GM19099 (cell line): ENCODE data around the gene ENPP5.

Experiments
- POLR2A ChIP-seq: IDR thresholded peaks from 3 replicates; pipeline ENCODE4 v1.6.1; 2011; ENCODE audit warnings: low read depth; ENCODE audit not compliant: insufficient read length; ENCODE audit errors: extremely low read depth

ENPP5 gene, protein sequence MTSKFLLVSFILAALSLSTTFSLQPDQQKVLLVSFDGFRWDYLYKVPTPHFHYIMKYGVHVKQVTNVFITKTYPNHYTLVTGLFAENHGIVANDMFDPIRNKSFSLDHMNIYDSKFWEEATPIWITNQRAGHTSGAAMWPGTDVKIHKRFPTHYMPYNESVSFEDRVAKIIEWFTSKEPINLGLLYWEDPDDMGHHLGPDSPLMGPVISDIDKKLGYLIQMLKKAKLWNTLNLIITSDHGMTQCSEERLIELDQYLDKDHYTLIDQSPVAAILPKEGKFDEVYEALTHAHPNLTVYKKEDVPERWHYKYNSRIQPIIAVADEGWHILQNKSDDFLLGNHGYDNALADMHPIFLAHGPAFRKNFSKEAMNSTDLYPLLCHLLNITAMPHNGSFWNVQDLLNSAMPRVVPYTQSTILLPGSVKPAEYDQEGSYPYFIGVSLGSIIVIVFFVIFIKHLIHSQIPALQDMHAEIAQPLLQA

DNA sequence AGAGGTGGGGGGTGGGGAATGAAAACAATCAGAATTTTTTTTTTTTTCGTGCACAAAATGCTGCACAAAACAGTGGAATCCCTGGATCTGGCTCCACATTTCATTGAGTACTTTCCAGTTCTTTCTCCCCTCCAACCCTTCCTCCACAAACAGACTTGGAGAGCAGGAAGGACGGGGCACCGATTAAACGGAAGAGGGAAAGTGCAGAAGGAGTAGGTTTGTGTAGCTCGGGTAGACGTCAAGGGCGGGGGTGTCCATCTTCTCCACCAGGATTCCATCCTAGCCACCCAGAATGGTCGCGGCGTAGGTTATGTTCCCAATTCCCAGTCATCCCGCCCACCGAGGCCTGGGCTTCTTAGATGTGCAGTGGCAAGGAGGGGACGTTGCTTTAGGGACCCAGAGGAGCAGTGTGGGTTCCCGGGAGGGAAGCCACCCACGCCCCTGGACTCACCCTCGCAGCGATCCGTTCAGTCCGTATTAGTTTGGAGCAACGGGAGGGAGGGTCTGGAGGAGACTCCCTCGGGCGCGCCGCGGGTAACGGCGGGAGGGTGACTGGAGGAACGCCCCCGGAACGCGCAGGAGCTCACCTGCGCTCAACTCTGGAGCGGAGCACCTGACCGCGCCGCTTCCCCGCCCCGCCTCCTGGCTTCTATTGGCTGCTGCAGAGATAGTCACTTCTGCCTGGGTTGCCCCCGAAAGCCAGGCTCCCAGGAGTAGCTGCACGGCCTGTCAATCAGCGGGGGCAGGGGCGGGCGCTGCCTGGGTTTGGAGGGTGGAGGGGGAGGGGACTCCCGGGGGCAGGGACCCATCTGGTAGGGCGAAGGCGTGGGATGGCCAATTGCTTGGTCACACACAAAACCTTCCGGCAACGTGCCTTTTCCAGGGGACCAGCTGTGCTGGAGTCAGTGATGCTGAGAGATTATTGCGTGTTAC, at the start of gene ENPP5:
Gene ENPP5 (minus strand): TSS at position 624 of the 933 bp plus-strand sequence. CDS start 2,718 bp downstream, outside the sequence.
- peak; percentile 28 for TF ChIP-seq POLR2A

DNA sequence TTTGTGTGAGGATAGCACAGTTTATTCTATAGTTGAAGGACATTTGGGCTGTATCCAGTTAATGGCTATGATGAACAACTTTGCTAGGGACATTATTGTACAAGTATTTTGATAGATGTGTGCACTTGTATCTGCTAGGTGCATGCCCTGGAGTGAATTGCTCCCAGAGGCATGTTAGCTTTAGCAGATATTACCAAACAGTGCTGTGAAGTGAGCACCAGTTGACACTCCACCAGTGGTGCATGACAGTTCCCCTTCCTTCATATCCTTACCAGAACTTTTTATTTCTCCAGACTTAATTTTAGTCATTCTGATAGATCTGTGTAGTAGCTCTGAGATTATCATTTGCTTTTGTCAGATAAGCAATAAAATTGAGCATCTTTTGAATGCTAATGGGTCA, 48.9 kb upstream of the ENPP5 start:
- no peak for TF ChIP-seq POLR2A

DNA sequence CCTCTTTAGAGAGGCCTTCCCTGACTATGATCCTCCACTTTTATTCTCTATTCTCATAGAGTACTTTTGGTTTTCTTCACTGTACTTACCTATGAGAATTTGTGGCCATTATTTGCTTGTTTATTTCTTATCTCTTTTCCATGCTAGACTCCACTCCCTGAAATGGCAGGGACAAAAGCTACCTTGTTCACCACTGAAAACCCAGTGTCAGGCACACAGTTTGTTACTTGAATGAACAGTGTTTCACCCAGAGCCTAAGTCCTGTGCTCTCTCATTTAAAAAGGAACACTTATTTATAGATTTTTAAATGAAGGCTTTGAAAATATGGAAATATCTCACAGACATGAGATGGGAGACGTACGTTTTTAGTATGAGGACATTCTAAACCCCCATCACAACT, 47.7 kb upstream of the ENPP5 start:
- TF ChIP-seq POLR2A = no peak

DNA sequence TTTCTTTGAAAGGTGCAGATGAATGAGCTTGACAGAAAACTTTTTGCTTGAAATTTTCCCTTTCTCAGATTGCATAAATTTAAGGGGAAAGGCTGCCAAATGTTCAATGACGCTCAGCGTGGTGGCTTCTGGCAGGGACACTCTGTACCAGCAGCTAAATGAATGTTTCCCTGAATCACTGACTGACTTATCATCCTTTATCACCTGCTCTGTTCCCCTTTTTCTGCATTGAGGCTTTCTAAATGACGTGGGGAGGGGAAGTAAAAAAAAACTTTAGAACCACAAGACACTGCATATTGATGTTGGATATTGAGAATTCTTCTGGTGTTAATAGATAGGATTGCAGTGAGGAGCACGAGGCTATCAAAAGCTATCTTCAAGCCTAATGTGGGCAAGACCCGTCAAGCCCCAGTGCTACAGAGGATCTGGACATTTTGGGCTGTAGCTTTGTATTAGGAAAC, 46.9 kb upstream of the ENPP5 start:
- no peak for TF ChIP-seq POLR2A

DNA sequence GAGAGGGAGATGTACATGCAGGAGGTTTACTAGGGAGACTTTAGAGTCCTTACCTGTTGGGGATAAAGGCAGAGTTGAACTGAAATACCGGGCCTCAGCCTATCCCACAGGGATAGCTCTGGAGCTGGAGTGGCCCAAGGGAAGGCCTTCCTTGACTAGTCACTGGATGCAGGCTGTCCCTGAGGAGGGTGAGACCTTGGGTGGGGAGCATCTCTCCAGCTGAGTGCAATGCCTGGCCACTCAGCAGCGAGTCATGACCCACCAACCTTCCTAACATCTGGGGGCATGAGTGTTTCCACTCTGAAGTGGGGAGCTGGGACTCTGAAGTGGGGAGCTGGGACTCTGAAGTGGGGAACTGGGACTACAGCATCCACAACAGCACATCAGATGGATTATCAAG, 46.1 kb upstream of the ENPP5 start:
- no peak for TF ChIP-seq POLR2A

DNA sequence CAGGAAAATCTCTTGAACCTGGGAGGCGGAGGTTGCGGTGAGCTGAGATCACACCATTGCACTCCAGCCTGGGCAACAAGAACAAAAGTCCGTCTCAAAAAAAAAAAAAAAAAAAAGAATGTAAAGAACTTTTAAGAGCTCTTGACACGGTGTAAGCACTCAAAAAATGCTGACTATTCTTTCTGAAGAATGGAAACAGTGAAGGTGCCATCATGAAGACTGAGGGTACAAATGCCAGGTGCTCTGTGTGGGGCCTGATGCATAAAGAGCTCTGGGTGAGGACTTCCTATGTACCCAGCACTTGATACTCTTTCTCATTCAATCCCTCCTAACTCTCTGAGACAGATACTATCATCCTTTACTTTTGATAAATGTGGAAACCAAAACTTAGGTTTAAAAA, 45.0 kb upstream of the ENPP5 start:
- no peak for TF ChIP-seq POLR2A

DNA sequence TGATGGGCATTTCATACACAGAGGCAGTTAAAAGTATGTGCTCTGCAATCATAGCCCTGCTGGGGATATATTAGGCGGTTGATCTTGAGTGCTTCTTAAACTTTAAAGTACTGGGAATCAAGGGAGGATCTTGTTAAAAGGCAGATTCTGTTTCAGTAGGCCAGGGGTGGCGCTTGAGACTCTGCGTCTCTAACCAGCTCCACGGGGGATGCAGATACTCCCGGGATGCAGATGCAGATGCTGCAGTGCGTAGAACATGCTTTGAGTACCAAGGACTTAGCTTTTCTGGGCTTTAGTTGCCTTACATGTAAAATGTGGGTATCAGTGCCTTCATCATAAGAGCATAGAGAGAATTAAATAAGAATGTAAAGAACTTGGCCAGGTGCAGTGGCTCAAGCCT, 44.4 kb upstream of the ENPP5 start:
- TF ChIP-seq POLR2A = no peak

DNA sequence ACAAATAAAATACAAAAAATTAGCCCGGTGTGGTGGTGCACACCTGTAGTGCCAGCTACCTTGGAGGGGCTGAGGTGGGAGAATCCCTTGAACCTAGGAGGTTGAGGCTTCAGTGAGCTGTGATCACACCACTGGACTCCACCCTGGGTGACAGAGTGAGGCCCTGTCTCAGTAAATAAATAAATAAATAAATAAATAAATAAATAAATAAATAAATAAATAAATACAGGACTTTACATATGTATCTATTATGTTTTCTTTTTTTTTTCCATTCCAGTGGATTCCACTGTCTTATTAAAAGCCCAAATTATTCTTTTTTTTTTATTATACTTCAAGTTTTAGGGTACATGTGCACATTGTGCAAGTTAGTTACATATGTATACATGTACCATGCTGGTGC, 41.1 kb upstream of the ENPP5 start:
- no peak for TF ChIP-seq POLR2A

DNA sequence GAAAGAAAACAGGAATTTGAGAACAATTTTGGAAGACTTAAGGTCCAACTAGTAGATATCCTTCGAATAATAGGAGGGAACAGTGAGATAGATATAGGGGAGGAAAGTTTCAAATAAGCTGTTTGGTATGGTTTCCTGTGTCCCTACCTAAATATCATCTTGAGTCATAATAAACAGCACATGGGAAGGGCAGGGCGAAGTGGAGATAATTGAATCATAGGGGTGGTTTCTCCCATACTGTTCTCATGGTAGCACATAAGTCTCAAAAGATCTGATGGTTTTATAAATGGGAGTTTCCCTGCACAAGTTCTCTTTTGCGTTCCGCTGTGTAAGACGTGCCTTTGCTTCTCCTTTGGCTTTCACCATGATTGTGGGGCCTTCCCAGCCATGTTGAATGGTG, 39.5 kb upstream of the ENPP5 start:
- TF ChIP-seq POLR2A = no peak

DNA sequence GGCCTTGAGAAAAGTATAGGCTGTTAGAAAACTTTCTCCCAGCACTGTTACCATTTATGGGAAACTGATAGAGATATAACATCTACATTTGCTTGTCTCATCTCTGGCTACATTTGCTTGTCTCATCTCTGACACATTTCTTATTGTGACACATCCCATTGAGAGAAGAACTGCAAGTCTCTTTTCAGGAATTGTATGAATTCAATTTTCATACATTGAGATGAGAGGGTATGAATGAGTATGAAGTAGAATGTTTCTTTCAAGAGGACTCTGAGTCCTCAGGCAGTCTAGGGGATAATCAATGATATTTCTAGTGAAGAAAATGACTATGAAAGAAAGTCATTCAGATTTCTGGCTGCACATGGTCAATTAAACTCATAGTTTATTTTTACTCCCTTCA, 37.5 kb upstream of the ENPP5 start:
- TF ChIP-seq POLR2A = no peak

DNA sequence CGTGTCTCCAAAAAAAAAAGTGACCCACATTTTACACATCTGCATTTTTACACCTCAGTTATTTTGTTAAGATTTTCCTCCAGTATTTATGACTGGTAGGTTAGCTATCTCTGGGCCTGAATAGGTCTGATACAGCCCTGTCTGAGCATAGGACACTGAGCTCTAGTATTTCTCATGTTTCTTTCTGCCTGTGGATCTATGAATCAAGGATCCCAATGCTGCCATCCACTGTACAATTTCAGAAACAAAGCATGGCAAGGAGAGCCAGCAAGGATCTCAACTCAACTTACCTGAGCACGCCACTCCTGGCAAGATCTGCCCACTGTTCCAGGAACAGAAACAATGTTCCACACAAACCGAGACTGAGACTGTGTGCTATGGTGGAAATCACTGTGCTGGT, 36.4 kb upstream of the ENPP5 start:
- no peak for TF ChIP-seq POLR2A

DNA sequence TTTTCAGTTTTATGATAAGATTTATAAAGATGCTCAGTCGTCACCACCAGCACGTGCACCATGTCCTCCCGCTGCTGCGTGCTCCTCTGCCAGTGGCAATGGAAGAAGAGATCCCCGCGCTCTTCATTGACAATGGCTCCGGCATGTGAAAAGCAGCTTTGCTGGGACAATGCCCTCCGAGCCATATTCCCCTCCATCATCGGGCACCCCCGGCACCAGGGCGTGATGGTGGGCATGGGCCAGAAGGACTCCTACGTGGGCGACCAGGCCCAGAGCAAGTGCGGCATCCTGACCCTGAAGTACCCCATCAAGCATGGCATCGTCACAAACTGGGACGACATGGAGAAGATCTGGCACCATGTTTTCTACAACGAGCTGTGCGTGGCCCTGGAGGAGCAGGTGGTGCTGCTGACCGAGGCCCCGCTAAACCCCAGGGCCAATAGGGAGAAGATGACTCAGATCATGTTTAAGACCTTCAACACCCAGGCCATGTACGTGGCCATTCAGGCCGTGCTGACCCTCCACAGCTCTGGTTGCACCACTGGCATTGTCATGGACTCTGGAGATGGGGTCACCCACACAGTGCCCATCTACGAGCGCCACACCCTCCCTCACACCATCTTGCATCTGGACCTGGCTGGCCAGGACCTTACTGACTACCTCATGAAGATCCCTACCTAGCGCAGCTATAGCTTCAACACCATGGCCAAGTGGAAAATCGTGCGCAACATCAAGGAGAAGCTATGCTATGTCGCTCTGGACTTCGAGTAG, 34.3 kb upstream of the ENPP5 start:
- TF ChIP-seq POLR2A = no peak

DNA sequence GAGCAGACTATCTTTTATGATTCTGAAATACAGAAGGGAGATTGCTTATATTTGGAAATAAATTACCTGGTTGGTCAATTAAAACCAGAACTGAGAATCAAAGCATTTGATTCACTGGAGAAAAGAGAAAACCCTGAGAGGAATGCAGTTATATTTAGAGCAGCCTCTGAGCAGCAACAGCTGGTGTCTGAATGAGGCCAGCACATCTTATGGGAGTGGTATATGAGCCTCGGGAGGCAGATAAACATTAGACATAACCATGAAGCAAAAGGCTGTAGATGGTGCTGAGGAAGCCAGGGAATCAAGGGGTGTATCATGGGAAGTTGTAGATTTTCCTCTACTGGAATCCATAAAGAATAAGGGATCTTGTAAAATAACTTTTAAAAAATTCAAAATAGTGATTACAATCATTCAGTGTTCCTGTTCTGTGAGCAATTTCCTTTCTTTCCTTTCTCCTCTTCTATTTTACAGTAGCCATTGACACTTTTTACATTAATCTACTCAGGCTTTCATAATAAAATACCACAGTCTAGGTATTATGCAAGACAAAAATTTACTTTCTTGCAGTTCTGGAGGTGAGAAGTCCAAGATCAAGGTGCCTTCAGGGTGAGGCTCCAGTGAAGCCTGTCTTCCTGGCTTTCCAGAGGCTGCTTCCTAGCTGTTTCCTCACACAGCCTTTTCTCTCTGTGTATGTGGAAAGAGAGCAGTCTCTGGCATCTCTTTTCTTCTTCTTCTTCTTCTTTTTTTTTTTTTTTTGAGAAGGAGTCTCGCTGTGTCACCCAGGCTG, 32.8 kb upstream of the ENPP5 start:
- no peak for TF ChIP-seq POLR2A

DNA sequence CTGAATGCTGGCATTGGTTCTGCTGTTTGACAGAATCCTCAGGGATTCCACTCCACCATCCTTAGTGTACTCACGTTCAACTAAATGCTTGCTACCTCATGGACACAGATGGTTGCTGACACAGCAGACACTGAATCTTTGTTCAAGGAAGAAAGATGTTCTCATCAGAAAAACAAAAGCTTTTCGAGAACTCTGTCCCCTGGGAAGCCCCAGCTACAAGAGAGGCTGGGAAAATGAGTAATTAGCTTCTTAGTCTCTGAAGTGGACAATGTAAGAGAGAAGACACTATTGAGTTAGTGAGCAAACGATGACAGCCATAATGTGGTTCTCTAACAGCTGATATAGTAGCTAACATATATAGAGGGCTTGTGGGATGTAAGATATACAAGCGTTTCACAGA, 30.9 kb upstream of the ENPP5 start:
- TF ChIP-seq POLR2A = no peak
